ENCODE measurements around the gene ZAR1L. TPM values are rescaled to one million over a fixed set of nuclear protein-coding genes. Genes with fewer than 3 reads are reported as not detected.

The ZAR1L gene
- total RNA-seq, 1 donor from 2014 or later = not detected

DNA sequence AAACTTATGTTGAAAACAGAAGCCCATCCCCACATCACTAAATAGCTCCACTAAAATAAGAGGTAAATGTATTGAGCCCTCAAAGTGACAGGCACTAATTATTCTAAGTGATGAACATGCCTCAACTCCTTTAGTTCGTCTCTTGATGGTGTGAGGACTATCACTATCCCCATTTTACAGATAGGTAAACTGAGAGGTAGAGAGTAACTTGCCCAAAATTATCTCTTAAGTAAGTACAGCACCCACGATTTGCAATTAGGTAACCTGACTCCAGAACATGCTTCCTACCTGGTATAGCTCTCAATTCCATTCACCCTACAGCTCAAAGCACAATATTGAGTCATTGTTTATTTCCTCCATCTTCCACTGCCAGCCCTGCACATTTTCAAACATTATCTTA, 12.7 kb downstream of the ZAR1L start:
- DNase-seq (ENCODE audit: low read depth in 2 of 2) = no peak

DNA sequence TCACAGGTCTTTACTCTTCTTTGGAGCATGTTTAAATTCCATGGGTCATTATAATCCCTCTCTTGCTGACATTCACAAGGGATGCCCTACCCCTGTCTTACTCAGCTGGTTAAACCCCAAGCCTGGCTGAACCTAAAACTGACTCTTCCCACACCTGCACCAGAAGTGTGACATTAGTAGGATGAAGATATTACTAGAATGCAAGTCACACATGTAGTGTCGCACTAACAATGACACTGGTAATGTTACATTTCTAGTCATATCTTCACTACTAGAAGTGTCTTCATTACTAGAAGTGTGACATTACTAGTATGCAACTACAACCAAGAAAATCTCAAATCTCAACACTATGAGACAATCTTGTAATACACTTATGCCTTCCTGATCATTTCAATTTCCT, 14.2 kb downstream of the ZAR1L start:
- DNase-seq (ENCODE audit: low read depth in 2 of 2) = no peak

DNA sequence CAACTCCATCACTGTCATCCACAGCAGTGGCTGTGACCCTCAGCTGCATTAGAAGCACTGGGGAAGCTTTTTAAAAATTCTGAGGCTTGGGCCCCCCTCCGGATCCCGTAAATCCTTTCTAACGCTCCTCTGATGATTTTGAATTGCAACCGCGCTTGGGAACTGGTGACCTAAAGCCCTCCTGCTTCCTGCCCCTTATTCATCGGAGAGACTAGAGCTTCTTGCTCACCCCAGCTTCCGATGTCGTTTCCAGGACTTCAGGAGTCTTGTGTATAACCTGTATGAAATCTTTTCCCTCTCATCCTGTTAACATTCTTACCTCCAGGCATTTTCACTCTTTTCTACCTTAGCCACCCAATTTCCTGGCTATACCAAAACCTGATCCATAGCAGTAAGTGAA, 14.8 kb downstream of the ZAR1L start:
- peak in 1 of 2 donors; percentile 67 for DNase-seq (ENCODE audit: low read depth in 2 of 2)

DNA sequence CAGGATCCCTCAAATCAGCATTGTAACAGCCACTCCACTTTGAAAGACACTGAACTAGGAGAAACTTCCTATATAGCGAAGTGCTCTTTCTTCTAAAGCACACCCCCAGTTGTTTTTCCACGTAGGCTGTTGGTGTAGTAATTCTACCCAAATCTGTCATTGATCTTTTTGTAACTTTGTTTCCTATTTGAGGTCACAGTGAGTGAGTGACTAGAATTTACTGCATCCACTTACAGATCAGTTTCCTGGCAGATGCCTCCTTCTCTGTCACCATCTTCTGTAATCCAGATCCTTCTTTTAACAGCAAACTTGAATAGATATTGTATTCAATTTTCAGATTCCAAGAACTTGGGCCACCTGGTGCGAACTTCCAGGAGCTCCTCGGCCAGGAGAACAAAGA, 15.3 kb downstream of the ZAR1L start:
- DNase-seq (ENCODE audit: low read depth in 2 of 2) = no peak

DNA sequence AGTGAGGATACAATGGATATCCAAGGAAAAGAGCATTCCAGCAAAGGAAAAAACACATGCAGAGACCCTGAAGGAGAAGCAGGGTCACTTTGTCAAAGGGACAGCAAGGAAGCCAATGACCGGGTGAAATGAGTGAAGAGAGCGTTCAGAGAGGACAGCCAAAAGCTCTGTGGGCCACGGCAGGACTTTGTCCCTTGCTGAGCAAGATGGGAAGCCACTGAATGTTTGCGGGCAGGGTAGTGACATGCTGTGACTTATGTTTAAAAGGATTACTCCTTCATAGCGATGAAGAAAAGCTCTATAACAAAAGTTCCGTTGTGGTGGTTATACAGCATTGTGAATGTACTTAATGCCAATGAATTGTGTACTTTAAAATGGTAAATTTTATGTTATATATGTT, 16.5 kb downstream of the ZAR1L start:
- DNase-seq (ENCODE audit: low read depth in 2 of 2) = no peak

DNA sequence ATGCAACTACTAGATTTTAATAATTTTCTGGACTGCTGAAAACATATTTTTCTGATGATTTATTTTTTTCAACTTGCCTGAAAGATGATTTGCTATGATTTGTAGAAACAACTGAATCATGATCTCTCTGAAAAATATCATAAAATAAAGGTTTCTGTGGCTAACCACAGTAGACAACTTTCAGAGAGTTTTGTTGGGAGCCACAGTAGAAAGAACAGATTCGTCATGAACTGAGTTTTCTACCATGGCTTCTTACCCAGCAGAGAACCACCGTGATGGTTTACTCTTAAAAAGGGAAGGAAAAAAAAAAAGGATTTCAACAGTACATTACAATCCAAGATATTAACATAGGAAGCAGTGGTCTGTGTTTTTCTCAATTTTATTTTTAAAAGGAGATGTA, 18.0 kb downstream of the ZAR1L start:
- no peak for DNase-seq (ENCODE audit: low read depth in 2 of 2)

DNA sequence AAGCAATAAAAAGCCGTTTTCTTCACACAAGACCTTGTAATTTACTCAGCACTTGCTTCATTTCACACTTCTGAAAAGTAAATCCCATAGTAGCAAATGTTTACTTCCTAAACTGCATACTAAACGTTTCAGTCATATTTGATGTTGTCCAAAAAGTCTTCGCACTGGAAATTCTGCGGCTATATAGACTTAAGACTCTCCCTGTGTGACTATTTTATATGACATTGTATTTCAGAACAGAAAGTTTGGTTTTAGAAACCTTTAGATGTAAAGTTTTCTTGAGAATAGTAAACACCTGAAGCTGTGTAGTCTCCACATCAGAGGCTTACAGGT, 29.6 kb downstream of the ZAR1L start:
- DNase-seq (ENCODE audit: low read depth in 2 of 2) = no peak

DNA sequence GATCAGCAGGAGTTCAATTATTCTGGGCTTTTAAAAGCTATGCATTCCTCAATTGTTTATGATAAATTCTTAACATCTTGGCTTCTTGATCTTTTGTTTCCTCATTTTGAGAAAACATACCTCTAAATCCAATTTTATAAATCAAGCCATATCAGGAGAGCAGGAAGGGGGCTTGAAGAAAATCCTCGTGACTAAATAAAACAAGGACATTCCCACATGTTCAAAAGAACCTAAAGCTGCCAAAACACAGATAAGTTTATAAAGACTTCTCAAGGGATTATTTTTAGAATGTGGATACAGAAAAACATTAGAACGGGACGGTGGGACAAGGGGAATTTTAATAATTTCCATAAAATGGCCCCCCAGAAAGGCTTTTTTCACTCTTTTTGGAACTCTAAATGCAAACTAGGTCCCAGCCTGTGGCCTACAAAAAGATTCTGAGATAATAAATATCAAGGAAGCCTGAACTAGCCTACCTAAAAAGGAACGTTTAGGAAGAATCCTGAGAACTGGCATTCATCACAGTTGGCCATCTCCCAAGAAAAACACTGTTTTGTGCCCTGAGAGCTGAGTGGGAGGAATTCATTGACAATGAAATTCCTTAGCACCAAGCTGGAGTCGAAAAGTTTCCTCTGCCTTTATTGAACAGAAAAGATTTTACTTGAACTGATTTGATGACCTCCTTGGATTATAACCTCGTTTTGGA, 30.1 kb downstream of the ZAR1L start:
- peak; percentile 58 to 92 for DNase-seq (ENCODE audit: low read depth in 2 of 2)

DNA sequence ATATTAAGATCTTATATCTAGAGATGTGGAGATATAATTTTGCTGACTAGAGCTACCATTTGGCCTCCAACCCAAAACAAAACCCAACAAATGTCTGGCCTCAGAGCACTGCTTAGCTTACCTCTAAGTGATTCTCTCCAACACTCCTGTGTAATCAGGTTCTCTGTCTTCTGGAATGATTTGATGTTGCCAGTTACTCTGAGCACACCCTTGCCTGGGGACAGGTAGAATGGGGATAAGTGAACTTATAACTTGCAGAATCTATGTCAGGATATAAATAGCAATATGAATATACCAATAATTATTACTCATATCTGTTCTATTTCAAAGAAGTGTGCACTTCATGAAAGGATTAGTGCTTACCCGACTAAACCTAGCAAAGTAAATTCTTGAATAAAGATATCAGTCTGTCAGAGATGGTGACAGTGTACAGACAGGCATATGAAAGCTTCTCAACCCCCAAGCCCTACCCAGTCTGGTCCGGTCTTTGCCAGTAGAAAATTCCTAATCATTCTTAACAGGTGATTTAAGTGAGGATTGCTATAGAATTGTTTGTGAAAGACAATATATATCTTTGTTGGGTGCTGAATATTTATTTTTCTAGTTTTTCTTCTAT, 33.0 kb downstream of the ZAR1L start:
- no peak for DNase-seq (ENCODE audit: low read depth in 2 of 2)

DNA sequence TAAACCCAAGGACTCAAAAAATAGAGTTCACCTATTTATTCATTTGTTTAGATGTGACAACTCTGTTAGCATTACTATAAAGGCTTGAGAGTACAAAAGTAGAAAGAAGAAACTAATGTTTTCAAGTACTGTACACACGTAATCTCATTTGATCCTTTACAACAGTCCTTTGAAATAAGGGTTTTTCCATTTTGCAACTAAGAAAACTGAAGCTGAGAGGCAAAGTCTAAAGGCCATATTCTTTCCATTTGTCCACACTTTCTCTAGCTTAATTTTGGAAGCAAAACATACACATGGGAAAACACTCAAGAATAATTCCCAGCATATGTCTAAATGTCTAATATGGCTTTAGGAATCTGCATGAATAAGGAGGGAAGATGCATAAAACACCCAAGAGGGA, 34.1 kb downstream of the ZAR1L start:
- no peak for DNase-seq (ENCODE audit: low read depth in 2 of 2)

DNA sequence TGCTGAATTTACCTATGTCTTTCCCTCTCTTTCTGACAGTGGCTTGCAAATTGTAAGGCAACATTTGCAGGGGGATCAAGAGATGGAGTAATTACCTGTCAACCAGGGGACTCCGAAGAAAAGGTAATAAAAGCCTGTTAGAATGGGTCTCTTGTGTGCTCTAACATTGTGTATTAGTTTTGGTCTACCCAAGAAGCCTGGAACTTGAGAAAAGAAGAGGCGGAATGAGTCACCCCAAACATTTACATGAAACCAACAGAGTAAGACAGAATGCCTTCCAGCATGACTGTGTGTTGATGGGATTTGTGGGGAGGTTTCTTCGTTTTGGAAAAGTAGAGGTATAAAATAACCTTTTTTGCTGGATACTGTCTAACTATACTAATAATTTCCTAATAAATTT, 36.7 kb downstream of the ZAR1L start:
- no peak for DNase-seq (ENCODE audit: low read depth in 2 of 2)

DNA sequence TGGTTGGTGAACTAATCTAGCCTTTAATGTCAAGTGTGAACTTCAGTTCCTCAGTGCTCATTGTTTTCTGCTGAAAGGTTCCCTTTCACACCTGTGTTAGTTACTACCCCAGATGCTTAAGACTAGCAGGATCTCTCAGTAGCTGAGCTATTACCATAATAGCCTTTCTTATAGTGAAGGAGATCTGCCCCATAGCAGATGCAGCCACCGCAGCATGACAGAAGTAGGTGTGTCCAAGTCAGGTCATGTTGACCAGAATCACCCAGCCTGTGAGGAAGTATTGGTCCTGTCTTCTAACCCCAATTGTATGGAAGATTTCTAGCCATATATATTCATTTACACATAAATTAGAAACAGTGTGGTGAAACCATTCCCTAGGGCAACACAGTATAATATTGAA, 37.3 kb downstream of the ZAR1L start:
- DNase-seq (ENCODE audit: low read depth in 2 of 2) = no peak

DNA sequence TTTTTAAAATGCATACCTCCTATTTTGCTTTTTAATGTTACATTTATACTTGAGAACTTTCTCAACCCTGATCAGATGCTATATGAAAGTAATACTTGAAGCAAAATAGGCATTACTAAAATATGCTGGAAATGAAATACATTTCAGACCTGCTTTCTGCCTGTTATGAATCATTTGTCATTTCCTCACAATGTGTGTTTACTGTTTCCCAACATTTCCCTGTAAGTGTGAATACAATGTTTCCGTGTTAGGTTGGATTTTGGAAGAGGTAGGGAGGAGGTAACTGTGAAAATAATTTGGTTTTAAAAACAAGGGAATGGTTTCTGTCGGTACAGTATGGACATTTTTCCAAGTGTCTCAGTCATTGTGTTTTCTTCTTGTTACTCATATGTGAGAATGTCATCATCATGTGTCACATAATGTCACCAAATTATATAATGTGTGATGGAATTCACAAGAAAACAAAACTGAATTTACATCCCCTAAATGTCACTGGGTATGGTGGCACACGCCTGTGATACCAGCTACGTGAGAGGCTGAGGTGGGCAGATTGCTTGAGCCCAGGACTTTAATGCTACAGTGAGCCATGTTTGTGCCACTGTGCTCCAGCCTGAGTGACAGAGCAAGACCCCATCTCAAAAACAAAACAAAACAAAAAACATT, 43.0 kb downstream of the ZAR1L start:
- DNase-seq (ENCODE audit: low read depth in 2 of 2) = peak; percentile 62 to 77

DNA sequence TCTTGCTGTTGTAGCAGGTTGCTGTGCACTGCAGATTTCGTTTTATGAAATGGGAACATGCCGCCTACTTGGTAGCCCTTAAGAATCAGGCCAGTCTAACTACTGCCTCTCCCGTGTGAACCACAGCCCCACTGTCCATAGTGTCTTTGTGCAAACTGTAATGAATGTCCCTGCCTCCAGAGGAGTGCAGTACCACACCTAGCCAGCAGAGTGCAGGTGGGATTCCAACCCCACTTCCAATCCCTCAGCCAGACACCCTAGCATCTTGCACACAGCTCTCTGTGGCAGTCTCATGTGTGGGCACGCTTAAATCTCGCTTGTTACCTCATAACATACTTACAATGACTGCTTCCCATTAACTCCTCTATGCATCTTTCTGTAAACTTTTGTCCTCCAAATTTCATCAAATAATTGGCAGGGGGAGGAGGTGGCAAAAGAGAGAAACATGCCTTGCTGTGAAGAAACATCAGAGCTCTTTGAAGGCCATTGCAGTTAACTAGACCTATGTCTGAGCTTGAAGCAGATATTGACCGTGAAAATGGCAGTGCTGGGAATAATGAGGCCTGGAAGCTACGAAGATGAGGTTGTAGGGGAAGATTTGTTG, 47.2 kb downstream of the ZAR1L start:
- DNase-seq (ENCODE audit: low read depth in 2 of 2) = no peak

DNA sequence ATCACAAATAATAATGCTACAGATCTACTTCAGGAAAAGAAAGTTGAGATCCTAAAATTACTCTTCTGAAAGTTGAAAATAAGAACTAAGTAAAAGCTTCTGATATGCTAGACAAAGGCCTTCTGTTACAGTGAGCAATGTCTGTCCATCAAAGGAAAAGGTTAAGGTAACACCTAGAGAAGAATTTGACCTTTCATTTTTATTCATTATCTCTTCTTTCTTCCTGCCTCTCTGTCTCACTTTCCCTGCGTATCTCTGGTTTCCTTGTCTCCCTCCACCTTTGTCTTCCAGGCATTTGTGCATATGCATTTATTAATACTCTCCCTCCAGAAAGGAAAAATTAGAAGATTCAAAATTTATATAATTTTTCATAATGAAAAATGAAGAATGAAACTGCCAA, 49.0 kb downstream of the ZAR1L start:
- DNase-seq (ENCODE audit: low read depth in 2 of 2) = no peak

DNA sequence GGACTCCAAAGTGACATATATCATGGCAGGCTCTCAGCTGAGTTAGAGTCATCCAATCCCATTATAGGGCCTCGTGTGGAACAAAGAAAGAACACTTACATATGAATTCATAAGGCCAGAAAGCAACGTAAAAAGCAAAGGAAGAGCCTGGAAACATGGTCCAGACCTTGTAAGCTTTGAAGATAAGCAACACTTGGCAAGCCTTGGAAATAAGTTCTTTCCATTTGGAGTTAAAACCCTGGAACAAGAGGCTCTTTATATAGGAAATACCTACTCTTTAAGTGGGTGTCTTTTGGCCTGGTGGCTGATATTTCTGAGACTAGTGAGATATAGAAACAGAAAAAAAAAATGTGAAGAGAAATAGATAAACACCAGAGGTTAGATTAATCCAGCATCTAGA, 49.4 kb downstream of the ZAR1L start:
- DNase-seq (ENCODE audit: low read depth in 2 of 2) = no peak

DNA sequence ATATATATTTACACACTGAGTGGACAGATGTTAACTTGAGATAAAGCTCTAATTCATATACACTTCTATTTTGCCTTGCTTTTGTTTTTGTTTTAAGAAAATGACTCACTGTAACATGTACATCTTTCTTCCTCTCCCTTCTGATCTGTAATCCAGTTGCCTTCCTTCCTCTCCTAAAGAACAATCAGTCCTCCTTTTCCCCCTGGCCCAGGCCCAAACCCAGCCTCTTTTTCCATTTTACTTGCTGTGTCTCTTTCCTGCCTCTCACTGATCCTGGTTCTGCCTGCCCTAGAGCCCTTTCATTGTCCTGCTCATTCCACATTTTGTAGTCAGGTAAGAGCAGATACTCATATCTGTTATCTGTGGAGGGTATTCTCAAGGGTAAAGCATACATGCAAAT, 50.8 kb downstream of the ZAR1L start:
- peak; percentile 94 to 96 for DNase-seq (ENCODE audit: low read depth in 2 of 2)

DNA sequence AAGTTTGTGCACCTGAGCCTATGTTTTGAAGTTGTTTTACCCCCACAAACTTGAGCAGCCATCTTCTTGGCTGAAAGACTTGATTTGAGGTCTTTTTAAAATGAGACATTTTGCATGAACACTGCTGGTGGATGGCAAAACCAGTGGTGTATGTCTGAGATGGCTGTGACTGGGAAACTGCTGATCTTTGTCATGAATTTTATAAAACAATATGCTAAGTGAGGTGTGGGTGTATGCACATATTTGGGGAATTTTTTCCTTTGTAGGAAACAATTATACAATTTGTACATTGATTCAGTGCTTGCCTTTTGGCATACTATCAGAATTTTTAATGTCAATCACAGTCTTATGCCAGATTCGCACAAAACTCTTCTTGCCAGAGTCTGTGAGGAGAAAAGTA, 52.5 kb downstream of the ZAR1L start:
- peak in 1 of 2 donors; percentile 53 for DNase-seq (ENCODE audit: low read depth in 2 of 2)

DNA sequence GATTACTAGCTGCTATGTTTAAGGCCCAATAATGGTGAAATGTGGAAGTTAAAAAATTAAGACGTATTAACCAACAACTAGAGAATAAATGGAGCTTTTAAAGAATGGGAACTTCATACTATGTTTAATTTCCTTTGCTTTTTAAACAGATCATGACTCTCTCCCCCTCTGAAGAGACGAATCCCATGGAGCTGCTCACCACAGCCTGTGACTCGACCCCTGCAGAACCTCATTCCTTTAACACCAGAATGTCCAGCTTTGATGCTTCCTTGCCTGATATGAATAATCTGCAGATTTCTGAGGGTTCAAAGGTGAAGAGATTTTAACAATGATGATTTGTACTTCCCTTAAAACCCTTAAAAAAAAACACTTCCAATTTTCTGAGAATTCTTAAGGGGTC, 53.0 kb downstream of the ZAR1L start:
- DNase-seq (ENCODE audit: low read depth in 2 of 2) = peak; percentile 13 to 23

DNA sequence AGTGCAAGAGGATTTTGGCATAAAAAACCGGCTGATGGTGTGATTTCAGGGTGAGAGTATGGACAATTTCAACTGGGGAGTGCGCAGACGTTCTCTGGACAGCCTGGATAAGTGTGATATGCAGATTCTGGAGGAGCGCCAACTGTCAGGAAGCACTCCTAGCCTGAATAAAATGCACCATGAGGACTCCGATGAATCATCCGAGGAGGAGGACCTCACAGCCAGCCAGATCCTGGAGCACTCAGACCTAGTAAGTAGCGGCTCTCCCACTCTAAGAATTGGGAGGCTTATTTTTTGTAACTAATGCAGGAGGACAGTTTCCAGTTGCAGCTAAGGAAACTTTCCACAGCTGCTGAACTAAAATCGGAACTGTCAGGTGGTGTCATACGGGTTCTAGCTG, 53.6 kb downstream of the ZAR1L start:
- DNase-seq (ENCODE audit: low read depth in 2 of 2) = peak; percentile 95 to 99

DNA sequence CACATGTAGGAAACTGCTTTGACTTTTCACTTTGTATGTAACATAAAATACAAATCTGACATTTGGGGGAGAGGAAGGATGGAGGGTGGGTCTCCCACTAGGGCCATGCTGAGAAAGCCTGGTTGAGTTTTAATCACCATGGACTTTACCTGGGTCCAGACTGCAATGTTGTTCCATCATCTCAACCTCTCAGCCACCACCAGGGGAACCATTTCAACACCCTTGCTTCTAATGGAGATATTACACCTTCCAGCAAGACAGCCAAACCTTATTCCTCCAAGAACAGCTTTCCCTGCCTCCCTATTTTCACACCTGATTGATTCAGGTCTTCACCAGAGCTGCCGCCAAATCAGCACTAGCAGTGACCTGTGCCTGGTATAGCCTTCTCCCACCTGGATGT, 56.0 kb downstream of the ZAR1L start:
- no peak for DNase-seq (ENCODE audit: low read depth in 2 of 2)

DNA sequence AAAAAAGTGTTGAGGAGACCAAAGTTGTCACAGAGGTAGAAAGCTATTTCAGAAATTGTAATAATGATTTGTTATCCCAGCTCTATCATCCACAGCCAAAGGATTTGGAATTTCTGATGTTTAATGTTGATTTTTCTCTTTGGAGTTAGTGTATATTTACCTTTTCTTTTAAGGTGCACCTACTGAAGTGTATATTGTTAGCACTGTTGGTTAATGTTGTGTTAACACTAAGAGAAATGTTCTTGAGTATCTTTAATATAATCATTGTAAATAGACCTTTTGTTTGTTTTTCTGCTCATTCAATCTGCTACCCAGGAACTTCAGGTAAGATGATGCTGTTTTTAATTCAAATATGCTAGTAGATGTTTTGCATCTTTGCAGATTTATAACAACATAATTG, 57.5 kb downstream of the ZAR1L start:
- no peak for DNase-seq (ENCODE audit: low read depth in 2 of 2)

DNA sequence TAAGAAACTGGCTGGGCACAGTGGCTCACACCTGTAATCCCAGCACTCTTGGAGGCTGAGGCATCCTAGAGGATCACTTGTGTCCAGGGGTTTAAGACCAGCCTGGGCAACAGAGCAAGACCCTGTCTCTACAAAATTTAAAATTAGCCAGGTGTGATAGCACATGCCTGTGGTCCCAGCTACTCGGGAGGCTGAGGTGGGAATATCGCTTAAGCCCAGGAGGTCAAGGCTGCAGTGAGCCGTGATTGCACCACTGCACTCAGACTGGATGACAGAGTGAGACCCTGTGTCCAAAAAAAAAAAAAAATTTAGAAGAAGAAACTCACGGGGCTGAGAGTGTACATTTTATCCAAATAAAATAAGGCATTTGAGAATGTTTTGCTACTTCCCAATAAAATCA, 58.9 kb downstream of the ZAR1L start:
- DNase-seq (ENCODE audit: low read depth in 2 of 2) = no peak

Measured in lung microvascular endothelial cell (primary cell).